ENCODE results near the gene AP2B1. TPM values are rescaled to one million over a fixed set of nuclear protein-coding genes. Genes with fewer than 3 reads are reported as not detected.
"Not testable (repeated sequence)": the region's sequence is repeated elsewhere in the genome, so short reads cannot be mapped to it uniquely, and the experiment has no call there.

Gene AP2B1
- polyA plus RNA-seq, 1 of the 3 experiments (the other 2 are of a cell fraction): 97.8 TPM

DNA sequence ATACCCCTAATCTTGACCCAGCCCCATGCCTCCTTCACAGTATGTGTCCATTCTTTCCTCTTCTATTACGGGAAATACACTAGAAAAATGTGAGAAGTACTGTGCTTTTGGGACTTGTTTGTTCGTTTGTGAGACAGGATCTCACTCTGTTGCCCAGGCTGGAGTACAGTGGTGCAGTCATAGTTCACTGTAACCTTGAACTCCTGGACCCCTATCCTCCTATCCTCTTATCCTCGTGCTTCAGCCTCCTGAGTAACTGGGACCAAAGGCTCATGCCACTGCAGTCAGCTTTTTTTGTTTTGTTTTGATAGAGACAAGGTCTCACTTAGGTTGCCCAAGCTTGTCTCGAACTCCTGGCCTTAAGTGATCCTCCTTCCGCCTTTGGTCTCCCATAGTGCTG lies 114.4 kb downstream of the AP2B1 start:
- Histone ChIP-seq H3K9me2 (no peaks in the 10 kb centered on the region), H3K4me1 (ENCODE audit: control insufficient read depth in 1 of 2, insufficient read depth in 2 of 2, low read depth in 1 of 2, low read length in 1 of 2) (no peaks in the 10 kb centered on the region), H2AFZ (ENCODE audit: low read depth) (no peak overlapping the region), H3F3A (replicated peaks; ENCODE audit: insufficient read depth) (no peaks in the 10 kb centered on the region), H4K20me1 (ENCODE audit: insufficient read depth) (0 out of 2 replicates have a peak, but pooled peaks cover 4% of the 10 kb centered on the region), H3K27me3 (ENCODE audit: insufficient read depth) (no peaks in the 10 kb centered on the region), H3K9ac (no peak overlapping the region), H3K36me3 (replicated peaks in 1 of 2; ENCODE audit: control insufficient read depth in 1 of 2, insufficient read depth in 2 of 2, low read length in 1 of 2) (peaks cover 17 to 26% of the 10 kb centered on the region in 2 experiments), H3K4me2 (no peak overlapping the region), H3K79me2 (ENCODE audit: insufficient read depth) (peaks cover 14% of the 10 kb centered on the region), H3K27ac (ENCODE audit: low read depth in 2 of 2, low read length in 1 of 2) (no peak overlapping the region), H3K4me3 (ENCODE audit: low read depth in 2 of 2, low read length in 1 of 2) (no peak overlapping the region), H3K9me3 (no peaks in the 10 kb centered on the region)
- WGBS (ENCODE audit: low lambda C conversion rate): 97% methylated on average over 5 of the region's 5 CpGs
- TF ChIP-seq, protein P1, sequence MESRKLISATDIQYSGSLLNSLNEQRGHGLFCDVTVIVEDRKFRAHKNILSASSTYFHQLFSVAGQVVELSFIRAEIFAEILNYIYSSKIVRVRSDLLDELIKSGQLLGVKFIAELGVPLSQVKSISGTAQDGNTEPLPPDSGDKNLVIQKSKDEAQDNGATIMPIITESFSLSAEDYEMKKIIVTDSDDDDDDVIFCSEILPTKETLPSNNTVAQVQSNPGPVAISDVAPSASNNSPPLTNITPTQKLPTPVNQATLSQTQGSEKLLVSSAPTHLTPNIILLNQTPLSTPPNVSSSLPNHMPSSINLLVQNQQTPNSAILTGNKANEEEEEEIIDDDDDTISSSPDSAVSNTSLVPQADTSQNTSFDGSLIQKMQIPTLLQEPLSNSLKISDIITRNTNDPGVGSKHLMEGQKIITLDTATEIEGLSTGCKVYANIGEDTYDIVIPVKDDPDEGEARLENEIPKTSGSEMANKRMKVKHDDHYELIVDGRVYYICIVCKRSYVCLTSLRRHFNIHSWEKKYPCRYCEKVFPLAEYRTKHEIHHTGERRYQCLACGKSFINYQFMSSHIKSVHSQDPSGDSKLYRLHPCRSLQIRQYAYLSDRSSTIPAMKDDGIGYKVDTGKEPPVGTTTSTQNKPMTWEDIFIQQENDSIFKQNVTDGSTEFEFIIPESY (IDR thresholded peaks at IDR 0.05; ENCODE audit: borderline replicate concordance, low read depth): no peak
- TF ChIP-seq TEAD4 (IDR thresholded peaks at IDR 0.05; ENCODE audit: borderline replicate concordance, insufficient read depth): no peak
- no peak for TF ChIP-seq FOXM1 (IDR thresholded peaks at IDR 0.05; ENCODE audit: low read depth)
- no peak for TF ChIP-seq FOXJ3 (CRISPR knock-in tag; IDR thresholded peaks at IDR 0.05)
- ChIA-PET CTCF (interaction anchor here (1.0 kb wide), 1 partner anchor 62 kb away, joined by 3 read pairs; no protein-coding TSS in a partner anchor), POLR2A (no interaction called here)
- DNase-seq: no peak

DNA sequence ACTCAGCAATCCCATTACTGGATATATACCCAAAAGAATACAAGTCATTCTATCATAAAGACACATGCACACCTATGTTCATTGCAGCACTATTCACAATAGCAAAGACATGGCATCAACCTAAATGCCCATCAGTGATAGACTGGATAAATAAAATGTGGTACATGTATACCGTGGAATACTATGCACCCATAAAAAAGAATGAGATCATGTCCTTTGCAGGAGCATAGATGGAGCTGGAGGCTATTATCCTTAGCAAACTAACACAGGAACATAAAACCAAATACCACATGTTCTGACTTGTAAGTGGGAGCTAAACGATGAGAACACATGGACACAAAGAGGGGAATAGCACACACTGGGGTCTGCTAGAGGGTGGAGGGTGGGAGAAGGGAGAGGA lies 116.2 kb downstream of the AP2B1 start:
- WGBS (ENCODE audit: low lambda C conversion rate): 97% methylated on average over 2 of the region's 2 CpGs
- H3K27ac ChIP-seq (ENCODE audit: low read depth in 2 of 2, low read length in 1 of 2); H3K4me1 ChIP-seq (ENCODE audit: control insufficient read depth in 1 of 2, insufficient read depth in 2 of 2, low read depth in 1 of 2, low read length in 1 of 2); H4K20me1 ChIP-seq (ENCODE audit: insufficient read depth); DNase-seq; H2AFZ ChIP-seq (ENCODE audit: low read depth); H3K4me2 ChIP-seq; H3K9ac ChIP-seq; H3K27me3 ChIP-seq (ENCODE audit: insufficient read depth); H3K4me3 ChIP-seq (ENCODE audit: low read depth in 2 of 2, low read length in 1 of 2); H3K9me2 ChIP-seq; H3K9me3 ChIP-seq; H3F3A ChIP-seq (replicated peaks; ENCODE audit: insufficient read depth); POLR2A ChIA-PET: not testable (repeated sequence)
- Histone ChIP-seq H3K79me2 (ENCODE audit: insufficient read depth) (peaks cover 14% of the 10 kb centered on the region; the same call in 1 of the 2 replicates), H3K36me3 (replicated peaks in 1 of 2; ENCODE audit: control insufficient read depth in 1 of 2, insufficient read depth in 2 of 2, low read length in 1 of 2) (peaks cover 12 to 19% of the 10 kb centered on the region in 2 experiments)
- CTCF ChIA-PET: interaction anchor here (1.0 to 2.6 kb wide), 3 partner anchors 20 to 45 kb away, joined by 3 to 13 read pairs (median 3); no protein-coding TSS in a partner anchor

DNA sequence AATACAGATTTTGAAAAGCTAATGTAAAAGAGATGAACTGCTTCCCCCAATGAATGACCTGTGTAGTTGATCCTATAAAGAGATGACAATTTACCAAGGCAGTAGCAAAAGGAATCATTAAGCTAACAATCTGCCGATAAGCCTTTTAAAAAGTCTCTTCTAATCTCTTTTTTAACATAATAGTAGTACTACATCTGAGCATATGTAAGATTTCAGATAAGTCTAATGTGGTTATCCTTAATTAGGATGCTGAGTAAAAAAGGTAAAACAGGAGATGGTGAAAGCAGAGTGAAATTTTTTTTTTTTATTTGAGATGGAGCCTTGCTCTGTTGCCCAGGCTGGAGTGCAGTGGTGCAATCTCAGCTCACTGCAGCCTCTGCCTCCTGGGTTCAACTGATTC lies 118.1 kb downstream of the AP2B1 start:
- DNase-seq: no peak
- H3K79me2 ChIP-seq (ENCODE audit: insufficient read depth): peaks cover 14% of the 10 kb centered on the region; the same call in 1 of the 2 replicates
- peaks cover 19 to 23% of the 10 kb centered on the region in 2 experiments for H3K36me3 ChIP-seq (replicated peaks in 1 of 2; ENCODE audit: control insufficient read depth in 1 of 2, insufficient read depth in 2 of 2, low read length in 1 of 2)
- no peak overlapping the region for H3K27ac ChIP-seq (ENCODE audit: low read depth in 2 of 2, low read length in 1 of 2)
- TF ChIP-seq POLR2AphosphoS5 (IDR thresholded peaks at IDR 0.05; ENCODE audit: low read depth, low read length): no peak
- TF ChIP-seq GATA2 (CRISPR knock-in tag; IDR thresholded peaks at IDR 0.05): peak; percentile 60; the same call in 1 of the 2 replicates
- no peaks in the 10 kb centered on the region for H3F3A ChIP-seq (replicated peaks; ENCODE audit: insufficient read depth)
- ChIA-PET CTCF (interaction anchor here (1.4 to 2.6 kb wide), 4 partner anchors 43 to 93 kb away, joined by 3 to 13 read pairs (median 6); no protein-coding TSS in a partner anchor), POLR2A (interaction anchor here (0.9 kb wide), 1 partner anchor 22 kb away, joined by 3 read pairs; no protein-coding TSS in a partner anchor)
- H4K20me1 ChIP-seq (ENCODE audit: insufficient read depth): no peaks in the 10 kb centered on the region
- no peaks in the 10 kb centered on the region for H3K9me2 ChIP-seq
- H3K4me1 ChIP-seq (ENCODE audit: control insufficient read depth in 1 of 2, insufficient read depth in 2 of 2, low read depth in 1 of 2, low read length in 1 of 2): no peaks in the 10 kb centered on the region
- 78% methylated on average over 1 of the region's 1 CpG for WGBS (ENCODE audit: low lambda C conversion rate)
- H3K4me2 ChIP-seq: no peak overlapping the region
- no peaks in the 10 kb centered on the region for H3K27me3 ChIP-seq (ENCODE audit: insufficient read depth)
- H3K4me3 ChIP-seq (ENCODE audit: low read depth in 2 of 2, low read length in 1 of 2): no peak overlapping the region
- H2AFZ ChIP-seq (ENCODE audit: low read depth): no peak overlapping the region
- no peaks in the 10 kb centered on the region for H3K9me3 ChIP-seq
- no peak overlapping the region for H3K9ac ChIP-seq
